Caco-2 (cell line): ENCODE measurements around the gene ZFAND6. TPM values are rescaled to one million over a fixed set of nuclear protein-coding genes. Genes with fewer than 3 reads are reported as not detected.
"Not testable (repeated sequence)": the region's sequence is repeated elsewhere in the genome, so short reads cannot be mapped to it uniquely, and the experiment has no call there.

Experiments
- BruUV-seq: library from RNA; stranded (reverse); fragments of 400-500 nt; replicated peaks from 2 replicates; lab custom pipeline; 2021; lab: Mats Ljungman, UMichigan
- CTCF ChIA-PET: fragments of 300-600 bp; sonication (Branson Sonifier 250); formaldehyde crosslinking; loops from one replicate; lab custom pipeline; 2022; ENCODE audit warnings: antibody characterized with exemption; lab: Charles Lee
- POLR2A ChIA-PET: fragments of 300-600 bp; sonication (Branson Sonifier 250); formaldehyde crosslinking; loops from one replicate; lab custom pipeline; 2022; ENCODE audit warnings: antibody characterized with exemption; lab: Charles Lee
- DNase-seq, 2 experiments: peaks; one replicate each; pipeline versions ENCODE4 v3.0.0 to v3.0.0-alpha.2; 2020 to 2022
- H3K27me3 ChIP-seq: replicated peaks from 2 replicates; pipeline ENCODE4 v1.6.0; 2011; ENCODE audit warnings: low read length; ENCODE audit not compliant: control insufficient read depth, insufficient read depth
- H3K36me3 ChIP-seq: 2 replicates; pipeline ENCODE4 v1.5.1; 2011; ENCODE audit warnings: low read length; ENCODE audit not compliant: control insufficient read depth, insufficient read depth
- H3K4me1 ChIP-seq: fragments of 250-450 bp; sonication (Bioruptor Pico); 2 replicates; pipeline ENCODE4 v1.5.1; 2020; ENCODE audit warnings: mild to moderate bottlenecking
- H3K4me3 ChIP-seq: 2 replicates; pipeline ENCODE4 v1.5.1; 2011; ENCODE audit warnings: low read depth, mild to moderate bottlenecking, control low read depth, low read length
- H3K9me3 ChIP-seq: fragments of 250-450 bp; sonication (Bioruptor Pico); 2 replicates; pipeline ENCODE4 v1.5.1; 2020; ENCODE audit warnings: mild to moderate bottlenecking, moderate library complexity
- H3K27ac Mint-ChIP-seq: one replicate; pipeline ENCODE4 v1.8.0; 2022; ENCODE audit warnings: mixed read lengths; ENCODE audit not compliant: unreplicated experiment
- H3K27me3 Mint-ChIP-seq: one replicate; pipeline ENCODE4 v1.8.0; 2022; ENCODE audit warnings: mixed read lengths; ENCODE audit not compliant: insufficient read depth, unreplicated experiment
- H3K36me3 Mint-ChIP-seq: one replicate; pipeline ENCODE4 v1.8.0; 2022; ENCODE audit warnings: mild to moderate bottlenecking, mixed read lengths; ENCODE audit not compliant: insufficient read depth, unreplicated experiment
- H3K4me1 Mint-ChIP-seq: one replicate; pipeline ENCODE4 v1.8.0; 2022; ENCODE audit warnings: low read depth, mixed read lengths; ENCODE audit not compliant: unreplicated experiment
- H3K4me3 Mint-ChIP-seq: one replicate; pipeline ENCODE4 v1.8.0; 2022; ENCODE audit warnings: mild to moderate bottlenecking, moderate library complexity, mixed read lengths; ENCODE audit not compliant: unreplicated experiment
- H3K9me3 Mint-ChIP-seq: one replicate; pipeline ENCODE4 v1.8.0; 2022; ENCODE audit warnings: mixed read lengths; ENCODE audit not compliant: unreplicated experiment
- intact Hi-C: fragments of 100-400 bp; cut with micrococcal nuclease; formaldehyde crosslinking; loops from one replicate; pipeline ENCODE4 v1.10.0; 2022; ENCODE audit not compliant: unreplicated experiment
- total RNA-seq: library from RNA; stranded (reverse); gene quantifications from 2 replicates; pipeline ENCODE4 v1.2.3, GENCODE V29; 2022
- TF ChIP-seq, protein P1 (sequence below), 2 experiments: fragments of 200-600 bp in 1 of 2; IDR thresholded peaks; 1 replicate in 1 of 2; 2 replicates in 1 of 2; pipeline versions ENCODE4 v1.5.1 to v1.8.0; 2011 to 2022; ENCODE audit warnings: antibody characterized with exemption in 1 of 2, control low read depth in 1 of 2, inconsistent platforms in 1 of 2, low read depth in 1 of 2, low read length in 1 of 2, mild to moderate bottlenecking in 1 of 2, moderate library complexity in 1 of 2; ENCODE audit not compliant: insufficient read depth in 1 of 2, severe bottlenecking in 1 of 2, unreplicated experiment in 1 of 2

ZFAND6 gene
- total RNA-seq, 1 experiment from 2014 or later = 40.5 TPM

DNA sequence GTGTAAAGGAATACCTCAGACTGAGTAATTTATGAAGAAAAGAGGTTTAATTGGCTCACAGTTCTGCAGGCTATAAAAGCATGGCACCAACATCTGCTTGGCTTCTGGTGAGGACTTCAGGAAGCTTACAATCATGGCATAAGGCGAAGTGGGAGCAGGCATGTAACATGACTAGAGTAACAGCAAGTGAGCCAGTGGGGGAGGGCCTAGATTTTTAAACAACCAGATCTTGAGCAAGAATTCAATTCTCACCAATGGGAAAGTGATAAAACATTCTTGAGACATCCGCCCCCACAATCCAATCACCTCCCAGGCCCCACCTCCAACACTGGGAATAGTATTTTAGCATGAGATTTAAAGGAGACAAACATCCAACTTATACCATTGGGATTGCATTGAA, 44.3 kb upstream of the ZFAND6 start:
- Histone ChIP-seq H3K4me1 (no peaks in the 10 kb centered on the region), H3K9me3 (no peaks in the 10 kb centered on the region), H3K4me3 (no peak overlapping the region), H3K36me3 (no peaks in the 10 kb centered on the region), H3K27me3 (no peaks in the 10 kb centered on the region)
- Mint-ChIP-seq H3K4me1 (no peaks in the 10 kb centered on the region), H3K27me3 (no peaks in the 10 kb centered on the region), H3K4me3 (no peak overlapping the region), H3K36me3 (no peaks in the 10 kb centered on the region), H3K9me3 (no peaks in the 10 kb centered on the region), H3K27ac (no peak overlapping the region)
- TF ChIP-seq, protein P1, sequence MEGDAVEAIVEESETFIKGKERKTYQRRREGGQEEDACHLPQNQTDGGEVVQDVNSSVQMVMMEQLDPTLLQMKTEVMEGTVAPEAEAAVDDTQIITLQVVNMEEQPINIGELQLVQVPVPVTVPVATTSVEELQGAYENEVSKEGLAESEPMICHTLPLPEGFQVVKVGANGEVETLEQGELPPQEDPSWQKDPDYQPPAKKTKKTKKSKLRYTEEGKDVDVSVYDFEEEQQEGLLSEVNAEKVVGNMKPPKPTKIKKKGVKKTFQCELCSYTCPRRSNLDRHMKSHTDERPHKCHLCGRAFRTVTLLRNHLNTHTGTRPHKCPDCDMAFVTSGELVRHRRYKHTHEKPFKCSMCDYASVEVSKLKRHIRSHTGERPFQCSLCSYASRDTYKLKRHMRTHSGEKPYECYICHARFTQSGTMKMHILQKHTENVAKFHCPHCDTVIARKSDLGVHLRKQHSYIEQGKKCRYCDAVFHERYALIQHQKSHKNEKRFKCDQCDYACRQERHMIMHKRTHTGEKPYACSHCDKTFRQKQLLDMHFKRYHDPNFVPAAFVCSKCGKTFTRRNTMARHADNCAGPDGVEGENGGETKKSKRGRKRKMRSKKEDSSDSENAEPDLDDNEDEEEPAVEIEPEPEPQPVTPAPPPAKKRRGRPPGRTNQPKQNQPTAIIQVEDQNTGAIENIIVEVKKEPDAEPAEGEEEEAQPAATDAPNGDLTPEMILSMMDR (IDR thresholded peaks at IDR 0.05; ENCODE audit: insufficient read depth in 1 of 2, low read depth in 1 of 2, low read length in 1 of 2, severe bottlenecking in 1 of 2, unreplicated experiment in 1 of 2) = no peak
- POLR2A ChIA-PET = no interaction called here
- CTCF ChIA-PET = no interaction called here
- no TSS peak for BruUV-seq
- DNase-seq = no peak
- intact Hi-C loops = no loop called here

- POLR2A ChIA-PET, H3K4me3 Mint-ChIP-seq, intact Hi-C loops, H3K4me1 Mint-ChIP-seq, H3K9me3 Mint-ChIP-seq, H3K27ac Mint-ChIP-seq, H3K4me3 ChIP-seq, H3K27me3 Mint-ChIP-seq, H3K36me3 ChIP-seq, DNase-seq, H3K36me3 Mint-ChIP-seq, BruUV-seq, H3K4me1 ChIP-seq, H3K27me3 ChIP-seq, CTCF ChIA-PET, H3K9me3 ChIP-seq: not testable (repeated sequence)
These were observed 43.0 kb upstream of the ZFAND6 start for GRCh38 chr15:80016506-80016905.

DNA sequence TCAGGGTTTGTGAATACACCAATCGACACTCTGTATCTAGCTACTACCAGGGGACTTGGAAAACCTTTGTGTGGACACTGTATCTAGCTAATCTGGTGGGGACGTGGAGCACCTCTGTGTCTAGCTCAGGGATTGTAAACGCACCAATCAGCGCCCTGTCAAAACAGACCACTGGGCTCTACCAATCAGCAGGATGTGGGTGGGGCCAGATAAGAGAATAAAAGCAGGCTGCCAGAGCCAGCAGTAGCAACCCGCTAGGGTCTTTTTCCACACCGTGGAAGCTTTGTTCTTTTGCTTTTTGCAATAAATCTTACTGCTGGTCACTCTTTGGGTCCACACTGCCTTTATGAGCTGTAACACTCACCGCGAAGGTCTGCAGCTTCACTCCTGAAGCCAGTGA, 42.3 kb upstream of the ZFAND6 start:
- intact Hi-C loops, H3K4me1 Mint-ChIP-seq, DNase-seq, H3K9me3 ChIP-seq, H3K4me3 ChIP-seq, H3K9me3 Mint-ChIP-seq, POLR2A ChIA-PET, H3K4me1 ChIP-seq, H3K36me3 Mint-ChIP-seq, H3K27ac Mint-ChIP-seq, H3K27me3 Mint-ChIP-seq, H3K36me3 ChIP-seq, BruUV-seq, CTCF ChIA-PET, H3K27me3 ChIP-seq, H3K4me3 Mint-ChIP-seq: not testable (repeated sequence)

DNA sequence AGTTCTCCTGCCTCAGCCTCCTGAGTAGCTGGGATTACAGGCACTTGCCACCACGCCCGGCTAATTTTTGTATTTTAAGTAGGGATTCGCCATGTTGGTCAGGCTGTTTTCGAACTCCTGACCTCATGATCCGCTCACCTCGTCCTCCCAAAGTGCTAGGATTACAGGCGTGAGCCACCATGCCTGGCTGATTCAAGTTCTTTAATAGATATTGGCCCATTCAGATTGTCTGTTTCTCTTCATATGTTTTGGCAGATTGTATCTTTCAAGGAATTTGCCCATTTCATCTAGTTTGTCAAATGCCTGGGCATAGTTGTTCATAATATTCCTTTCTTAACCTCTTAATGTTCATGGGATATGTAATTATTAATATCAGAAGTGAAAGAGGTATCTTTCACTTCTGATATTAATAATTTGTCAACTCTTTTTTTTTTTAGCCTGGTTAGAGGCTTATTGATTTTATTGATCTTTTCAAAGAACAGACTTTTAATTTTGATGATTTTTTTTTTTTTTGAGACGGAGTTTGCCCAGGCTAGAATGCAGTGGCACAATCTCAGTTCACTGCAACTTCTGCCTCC, 40.2 kb upstream of the ZFAND6 start:
- no TSS peak for BruUV-seq
- TF ChIP-seq, protein P1 (IDR thresholded peaks at IDR 0.05; ENCODE audit: insufficient read depth in 1 of 2, low read depth in 1 of 2, low read length in 1 of 2, severe bottlenecking in 1 of 2, unreplicated experiment in 1 of 2) = no peak
- Histone ChIP-seq H3K4me3 (no peak overlapping the region), H3K9me3 (no peaks in the 10 kb centered on the region), H3K36me3 (no peaks in the 10 kb centered on the region), H3K4me1 (no peaks in the 10 kb centered on the region), H3K27me3 (no peaks in the 10 kb centered on the region)
- intact Hi-C loops = no loop called here
- Mint-ChIP-seq H3K4me3 (no peak overlapping the region), H3K36me3 (no peaks in the 10 kb centered on the region), H3K9me3 (no peaks in the 10 kb centered on the region), H3K4me1 (no peaks in the 10 kb centered on the region), H3K27me3 (peaks cover 4% of the 10 kb centered on the region), H3K27ac (no peak overlapping the region)
- DNase-seq = no peak
- ChIA-PET POLR2A (no interaction called here), CTCF (no interaction called here)

GRCh38 chr15:80020149-80020548, 39.3 kb upstream of the ZFAND6 start:
- H3K9me3 Mint-ChIP-seq, CTCF ChIA-PET, POLR2A ChIA-PET, BruUV-seq, H3K4me1 ChIP-seq, H3K36me3 Mint-ChIP-seq, H3K27ac Mint-ChIP-seq, H3K27me3 Mint-ChIP-seq, H3K27me3 ChIP-seq, H3K4me3 ChIP-seq, H3K4me1 Mint-ChIP-seq, H3K4me3 Mint-ChIP-seq, DNase-seq, intact Hi-C loops, H3K9me3 ChIP-seq, H3K36me3 ChIP-seq: not testable (repeated sequence)
